NOMO-1 (cell line): ENCODE measurements around the gene TSEN15.
"Not testable (repeated sequence)": the region's sequence is repeated elsewhere in the genome, so short reads cannot be mapped to it uniquely, and the experiment has no call there.

Source experiments
- DNase-seq, 2 experiments: peaks; one replicate each; lab custom pipeline; 2025; ENCODE audit not compliant: unreplicated experiment in 2 of 2; lab: John Stamatoyannopoulos, UW

Gene TSEN15

DNA sequence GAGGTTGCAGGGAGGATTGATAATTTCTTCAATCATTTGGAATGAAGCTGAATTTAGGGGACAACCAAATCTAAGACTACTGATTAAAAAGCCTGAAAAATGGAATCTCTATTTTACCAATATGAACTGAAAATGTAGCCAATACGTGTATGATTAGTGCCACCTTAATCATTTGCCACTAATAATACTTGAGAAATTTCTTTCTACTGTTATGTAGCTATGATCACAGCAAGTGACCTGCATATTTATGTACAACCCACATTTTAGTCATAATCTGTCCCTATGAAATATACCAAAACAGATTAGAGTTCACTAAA is 20.5 kb upstream of the TSEN15 start:
- DNase-seq: no peak

DNA sequence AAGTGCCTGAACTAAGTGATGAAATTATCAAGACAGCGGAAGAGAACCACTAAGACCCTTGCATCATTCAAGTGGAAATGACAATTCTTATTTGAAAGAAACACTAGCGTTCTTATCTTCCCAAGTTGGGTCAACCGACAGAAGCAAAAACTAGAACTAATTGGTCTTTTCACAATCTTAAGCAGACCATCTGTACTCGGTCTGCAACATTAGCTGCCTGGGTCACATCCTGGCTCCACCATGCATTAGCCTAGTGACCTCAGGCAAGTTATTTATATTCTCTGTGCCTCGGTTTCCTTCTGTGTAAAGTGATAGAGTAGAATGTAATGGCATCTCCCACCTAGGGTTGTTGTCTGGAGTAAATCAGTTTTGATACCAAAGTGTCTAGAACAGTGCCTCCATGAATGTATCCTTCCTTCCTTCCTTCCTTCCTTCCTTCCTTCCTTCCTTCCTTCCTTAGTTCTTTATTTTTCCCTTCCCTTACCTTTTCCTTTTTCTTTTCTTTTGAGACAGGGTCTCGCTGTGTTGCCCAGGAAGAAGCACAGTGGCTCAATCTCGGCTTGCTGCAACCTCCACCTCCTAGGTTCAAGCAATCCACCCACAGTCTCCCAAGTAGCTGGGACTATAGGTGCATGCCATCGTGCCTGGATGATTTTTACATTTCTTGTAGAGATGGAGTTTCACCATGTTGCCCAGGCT is 20.0 kb upstream of the TSEN15 start:
- DNase-seq: no peak

DNA sequence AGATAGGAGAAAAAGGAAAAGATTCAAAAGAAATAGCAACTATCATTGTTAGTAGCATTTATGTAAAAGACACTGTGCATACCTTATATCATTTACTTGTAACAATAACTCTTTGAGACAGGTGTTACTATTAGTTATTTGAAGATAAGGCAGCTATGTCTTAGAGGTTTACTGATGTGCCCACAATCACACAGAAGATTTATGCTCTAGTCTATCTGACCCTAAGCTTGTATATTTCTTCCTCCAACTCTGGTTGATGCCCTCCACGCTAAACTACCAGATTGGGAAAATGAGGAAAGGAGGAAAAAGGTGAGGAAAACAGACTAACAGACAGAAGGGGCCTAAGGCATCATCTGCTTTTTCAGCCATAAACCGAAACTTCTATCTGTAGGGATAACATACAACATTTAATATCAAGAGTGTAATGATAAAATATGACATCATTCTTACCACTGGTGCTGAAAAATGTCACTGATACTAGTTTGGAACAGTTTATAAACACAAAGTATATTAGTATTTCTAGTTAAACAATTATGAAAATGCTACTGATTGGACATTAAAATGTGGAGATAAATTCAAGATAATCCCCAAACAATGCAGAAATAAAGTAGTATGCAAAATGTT is 19.1 kb upstream of the TSEN15 start:
- DNase-seq: no peak

DNA sequence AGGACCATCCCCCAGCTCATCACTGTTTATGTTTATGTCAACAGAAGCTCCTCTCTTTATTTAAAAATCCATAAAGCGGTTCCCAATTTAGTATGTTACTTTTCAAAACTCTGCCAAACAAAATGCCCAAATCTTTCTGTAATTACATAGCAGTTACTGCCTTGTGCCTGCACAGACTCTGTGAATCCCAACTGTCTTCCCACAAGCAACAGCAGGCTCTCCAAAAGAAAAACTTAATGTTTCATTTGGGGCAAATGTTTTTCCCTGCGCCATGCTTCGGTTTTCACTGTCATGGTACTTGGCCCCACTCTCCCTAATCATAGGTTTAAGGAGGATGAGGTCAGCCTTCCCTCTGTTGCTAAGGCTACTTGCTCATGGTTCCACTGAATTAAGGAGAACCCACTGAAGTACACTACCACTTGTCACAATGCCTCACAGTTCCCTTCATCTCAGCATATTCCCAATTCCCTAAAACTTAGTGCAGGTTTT is 18.6 kb upstream of the TSEN15 start:
- no peak for DNase-seq

DNA sequence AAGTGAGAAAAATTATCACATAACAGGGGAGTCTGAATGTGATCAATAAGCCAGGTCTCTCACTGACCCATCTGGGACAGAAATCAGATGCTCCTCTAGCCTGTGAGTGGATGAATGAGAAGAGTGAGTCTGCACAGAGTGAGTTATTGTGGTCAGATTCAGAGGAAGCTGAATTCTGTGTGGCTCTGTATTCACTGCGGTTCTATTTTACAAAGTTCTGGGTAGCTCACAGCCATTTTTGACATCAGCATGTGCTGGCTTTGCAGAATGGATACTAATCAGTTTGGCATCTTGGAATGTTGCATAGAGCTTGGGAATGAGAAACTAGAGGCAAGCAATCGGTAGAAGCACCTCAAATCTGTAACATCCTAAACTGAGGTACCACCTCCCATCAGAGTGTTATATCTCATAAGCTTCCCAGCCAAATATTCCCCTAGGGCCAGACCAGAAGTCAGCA is 17.8 kb upstream of the TSEN15 start:
- DNase-seq: no peak

DNA sequence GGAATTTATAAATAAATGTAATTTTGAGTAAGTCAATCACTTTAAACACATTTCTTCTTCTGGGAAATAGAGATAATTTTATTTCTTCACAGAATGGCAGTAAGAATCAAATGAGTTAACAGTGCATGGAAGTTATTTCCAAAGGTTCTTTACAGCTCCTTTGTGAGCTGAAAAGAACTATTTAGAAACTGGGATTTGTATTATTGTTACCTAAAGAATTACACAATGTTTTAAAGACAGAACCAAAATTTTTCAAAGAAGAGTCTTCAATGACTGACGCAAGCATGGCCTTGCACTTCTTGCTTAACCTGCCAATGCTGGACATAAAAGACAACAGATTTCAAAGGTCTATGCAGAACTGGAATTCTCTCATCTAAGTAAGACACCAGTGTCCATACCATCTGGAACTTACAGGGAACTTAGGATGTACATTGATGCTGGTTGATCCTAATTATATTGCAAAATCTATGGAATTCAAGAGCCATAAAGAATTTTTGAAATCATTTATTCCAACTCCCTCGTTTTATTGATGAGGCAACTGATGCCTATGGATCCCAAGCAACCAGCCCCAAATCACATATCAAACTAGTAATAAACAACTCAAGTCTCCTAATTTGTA is 16.7 kb upstream of the TSEN15 start:
- DNase-seq: no peak

DNA sequence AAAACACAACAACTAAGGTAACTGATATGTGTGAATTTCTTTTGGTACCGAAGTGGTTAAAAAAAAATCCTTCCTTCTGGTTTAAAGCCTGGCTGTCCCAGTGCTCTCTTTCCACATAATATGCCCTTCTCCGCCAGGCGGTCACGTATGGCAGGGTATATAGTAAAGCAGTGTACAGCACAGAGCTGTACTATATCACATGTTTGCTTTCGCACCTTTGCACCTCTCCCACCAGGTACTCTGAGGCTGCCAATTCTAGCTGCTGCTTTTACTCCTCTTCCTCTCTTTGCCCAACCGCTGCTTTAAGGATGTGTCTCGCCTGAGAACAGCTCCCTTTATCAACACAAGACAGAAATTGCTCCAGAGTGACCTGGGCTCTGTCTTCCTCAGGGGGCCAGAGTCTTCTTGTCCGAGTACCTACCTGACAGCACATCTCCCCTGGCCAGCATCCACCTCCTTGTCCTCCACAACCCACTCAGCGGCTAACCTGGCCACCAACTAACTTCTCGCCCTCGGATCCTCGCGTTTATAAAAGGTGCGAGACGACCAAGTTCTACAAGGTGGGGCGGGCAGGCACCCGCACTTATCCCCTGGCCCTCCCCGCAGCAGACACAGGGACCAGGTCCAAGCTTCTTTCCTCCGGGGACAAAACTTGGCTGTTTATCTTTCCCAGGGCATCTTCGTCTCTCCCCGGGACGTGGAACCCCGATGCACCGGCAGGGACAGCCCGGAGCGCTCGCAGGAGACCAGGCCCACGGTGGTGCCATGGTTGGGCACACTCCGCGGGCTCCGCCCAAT is 15.6 kb upstream of the TSEN15 start:
- DNase-seq: no peak

DNA sequence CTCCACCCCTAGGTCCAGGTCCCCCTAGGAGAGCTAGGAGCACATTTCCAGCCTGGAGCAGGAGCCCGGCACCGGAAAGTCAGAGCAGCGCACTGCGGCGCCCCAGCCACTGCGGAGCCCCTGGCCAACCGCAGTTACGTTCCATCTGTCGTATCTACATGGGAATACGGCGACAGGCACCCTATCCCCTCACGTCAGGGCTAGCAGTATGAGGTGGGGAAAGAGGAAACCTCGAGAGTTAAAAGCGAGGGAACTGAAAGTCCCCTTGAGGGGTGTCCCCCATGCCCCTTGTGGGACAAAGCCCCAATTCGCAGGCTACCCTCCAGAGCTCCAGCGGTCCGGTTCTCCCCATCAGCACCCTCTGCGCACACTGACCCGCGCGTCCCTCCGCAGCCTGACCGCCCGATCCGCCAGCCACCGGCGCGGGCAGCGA is 15.0 kb upstream of the TSEN15 start:
- no peak for DNase-seq

DNA sequence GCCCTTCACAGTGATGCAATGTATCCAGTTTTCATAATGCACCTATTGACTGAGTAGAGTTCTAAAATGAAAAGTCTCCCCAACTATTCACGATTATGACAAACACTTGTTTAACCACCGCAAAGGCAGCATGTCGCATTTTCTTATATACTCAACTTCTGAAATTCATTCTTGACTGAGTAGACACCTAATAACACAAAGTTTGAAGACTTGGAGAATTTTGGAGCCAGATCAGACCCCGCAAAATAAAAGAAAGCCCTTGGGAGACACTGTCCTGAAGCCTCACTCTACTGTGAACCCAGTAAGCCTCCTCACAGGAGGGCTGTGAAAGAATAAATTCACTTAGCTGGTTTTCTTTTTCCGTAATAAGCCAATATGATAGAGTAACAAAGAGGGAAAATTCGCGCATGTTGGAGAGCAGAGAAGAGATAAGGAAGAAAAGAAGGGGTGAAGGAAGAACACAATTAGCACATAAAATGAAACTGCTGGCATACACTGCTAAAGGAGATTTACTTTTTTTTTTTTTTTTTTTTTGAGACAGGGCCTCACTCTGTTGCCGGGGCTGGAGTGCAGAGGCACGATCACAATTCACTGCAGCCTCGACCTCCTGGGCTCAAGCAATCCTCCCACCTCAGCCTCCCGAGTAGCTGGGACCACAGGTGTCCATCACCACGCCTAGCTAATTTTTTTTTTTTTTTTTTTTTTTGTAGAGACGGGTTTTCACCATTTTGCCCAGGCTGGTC is 13.5 kb upstream of the TSEN15 start:
- no peak for DNase-seq

DNA sequence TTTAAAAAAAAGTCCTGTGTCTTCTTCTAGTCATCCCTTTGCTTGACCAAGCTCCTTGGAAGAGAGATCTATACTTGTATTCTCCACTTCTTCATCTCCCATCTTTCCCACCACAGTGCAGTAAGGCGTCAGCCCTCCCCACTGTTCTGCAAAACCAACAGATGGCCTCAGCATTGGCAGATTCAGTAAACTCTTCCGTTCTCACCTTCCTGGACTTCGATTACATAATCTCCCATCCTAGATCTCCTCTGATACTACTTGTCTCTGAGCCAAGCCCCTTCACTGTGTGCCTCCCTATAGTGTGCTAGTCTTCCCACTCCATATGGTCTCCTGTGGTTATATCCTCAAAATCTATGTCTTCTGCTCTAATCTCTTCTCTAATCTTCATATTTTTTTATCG is 12.4 kb upstream of the TSEN15 start:
- no peak for DNase-seq

DNA sequence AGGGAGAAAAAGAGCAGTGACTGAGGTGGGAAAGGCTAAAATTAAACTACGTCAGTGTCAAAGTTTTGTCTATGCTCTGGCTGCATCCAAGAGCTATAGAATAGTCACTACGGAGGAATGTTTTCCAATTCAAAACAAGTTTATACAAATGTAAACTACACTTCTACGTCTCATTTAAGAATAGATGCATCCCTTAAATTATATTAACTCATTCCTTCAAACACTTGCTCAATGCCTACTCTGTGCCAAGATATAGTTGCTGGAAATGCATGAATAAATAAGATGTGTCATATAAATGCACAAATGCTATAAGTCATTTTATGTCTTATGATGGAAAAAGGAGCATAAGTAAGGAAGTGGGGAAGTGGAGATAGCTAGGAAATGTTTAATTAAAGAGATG is 9.8 kb upstream of the TSEN15 start:
- no peak for DNase-seq

DNA sequence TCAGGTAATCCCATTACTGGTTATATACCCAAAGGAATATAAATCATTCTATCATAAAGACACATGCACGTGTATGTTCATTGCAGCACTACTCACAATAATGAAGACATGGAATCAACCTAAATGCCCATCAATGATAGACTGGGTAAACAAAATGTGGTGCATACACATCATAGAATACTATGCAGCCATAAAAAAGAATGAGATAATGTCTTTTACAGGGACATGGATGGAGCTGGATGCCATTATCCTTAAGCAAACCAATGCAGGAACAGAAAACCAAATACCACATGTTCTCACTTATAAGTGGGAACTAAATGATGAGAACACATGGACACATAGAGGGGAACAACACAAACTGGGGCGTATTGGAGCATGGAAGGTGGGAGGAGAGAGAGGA is 8.2 kb upstream of the TSEN15 start:
- not testable (repeated sequence) for DNase-seq

DNA sequence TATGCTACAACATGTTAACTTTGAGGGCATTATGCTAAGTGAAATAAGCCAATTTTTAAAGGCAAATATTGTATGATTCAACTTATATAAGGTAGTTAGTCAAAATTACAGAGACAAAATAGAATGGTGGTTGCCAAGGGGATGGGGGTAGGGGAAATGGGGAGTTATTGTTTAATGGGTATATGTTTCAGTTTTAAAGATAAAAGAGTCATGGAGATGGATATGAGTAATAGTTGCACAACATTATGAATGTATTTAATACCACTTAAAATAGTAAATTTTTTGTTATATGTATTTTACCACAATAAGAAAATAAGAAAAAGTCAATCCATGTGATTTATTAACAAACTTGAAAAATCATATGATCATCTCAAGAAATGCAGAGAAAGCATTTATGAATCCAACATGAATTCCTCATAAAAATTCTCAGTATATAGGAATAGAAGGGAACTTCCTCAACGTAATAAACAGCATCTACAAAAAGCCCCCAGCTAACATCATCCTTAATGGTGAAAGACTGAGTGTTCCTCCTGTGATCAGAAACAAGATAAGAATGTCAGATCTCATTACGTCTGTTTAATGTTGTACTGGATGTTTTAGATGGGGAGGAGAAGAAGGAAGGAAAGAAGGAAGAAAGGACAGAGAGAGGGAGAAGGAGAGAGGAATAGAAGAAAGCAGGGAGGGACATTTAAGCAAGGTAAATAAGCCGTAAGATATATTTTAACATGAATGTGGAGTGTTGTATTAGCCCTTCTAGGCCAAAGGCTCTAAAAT is 6.7 kb upstream of the TSEN15 start:
- no peak for DNase-seq

DNA sequence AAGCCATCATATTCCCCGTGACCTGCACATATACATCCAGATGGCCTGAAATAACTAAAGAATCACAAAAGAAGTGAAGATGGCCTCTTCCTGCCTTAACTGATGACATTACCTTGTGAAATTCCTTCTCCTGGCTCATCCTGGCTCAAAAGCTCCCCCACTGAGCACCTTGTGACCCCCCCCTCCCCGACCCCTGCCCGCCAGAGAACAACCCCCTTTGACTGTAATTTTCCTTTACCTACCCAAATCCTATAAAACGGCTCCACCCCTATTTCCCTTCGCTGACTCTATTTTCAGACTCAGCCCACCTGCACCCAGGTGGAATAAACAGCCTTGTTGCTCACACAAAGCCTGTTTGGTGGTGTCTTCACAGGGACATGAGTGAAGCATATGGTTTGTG is 4.0 kb upstream of the TSEN15 start:
- DNase-seq: not testable (repeated sequence)

DNA sequence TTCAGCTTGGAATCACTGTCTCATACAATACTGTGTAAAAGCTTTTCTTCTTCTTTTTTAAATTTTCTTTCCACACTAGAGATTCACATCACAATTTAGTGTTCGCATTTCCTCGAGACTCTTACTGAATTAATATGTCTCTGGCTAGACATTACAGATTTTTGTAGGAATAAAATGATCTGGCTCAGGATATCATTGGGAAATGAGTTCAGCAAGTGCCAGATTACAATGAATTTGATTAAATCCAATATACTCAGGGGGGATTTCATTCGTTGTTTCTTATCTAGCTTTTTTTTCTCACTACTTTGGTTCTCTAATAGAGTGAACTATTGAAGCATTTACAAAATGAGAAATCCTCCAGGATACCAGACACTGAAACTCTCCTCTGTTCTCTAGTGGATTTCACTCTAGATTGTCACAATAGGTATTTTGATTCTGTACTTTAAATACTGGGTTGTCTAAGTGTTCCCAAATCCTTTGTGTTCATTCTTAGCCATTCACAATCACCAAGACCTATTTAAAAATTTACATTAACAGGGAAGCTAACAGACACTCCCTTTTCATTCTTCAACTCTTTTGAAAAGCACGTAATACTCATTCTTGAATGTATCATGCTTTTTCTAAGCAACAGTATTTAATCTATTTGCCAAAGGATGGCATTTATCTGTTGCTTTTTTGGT is 2.8 kb upstream of the TSEN15 start:
- no peak for DNase-seq

DNA sequence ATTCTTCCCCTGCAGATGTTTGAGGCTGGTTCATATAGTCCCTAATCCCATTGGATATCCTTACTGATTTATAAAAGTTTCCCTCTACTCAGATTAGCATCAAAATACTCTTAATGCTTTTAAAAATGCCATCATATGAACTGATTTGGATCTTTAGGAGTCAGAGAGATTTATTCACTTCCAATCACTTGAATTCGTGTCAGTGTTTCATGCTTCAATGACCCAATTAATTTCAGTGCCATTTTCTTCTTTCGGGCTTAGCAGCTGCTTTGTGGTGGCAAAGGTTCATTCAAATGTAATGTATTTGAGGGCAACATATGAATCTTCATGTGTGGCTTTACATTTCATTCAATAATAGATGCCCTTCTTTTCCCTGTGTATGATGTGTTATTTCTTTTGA is 2.2 kb upstream of the TSEN15 start:
- no peak for DNase-seq

DNA sequence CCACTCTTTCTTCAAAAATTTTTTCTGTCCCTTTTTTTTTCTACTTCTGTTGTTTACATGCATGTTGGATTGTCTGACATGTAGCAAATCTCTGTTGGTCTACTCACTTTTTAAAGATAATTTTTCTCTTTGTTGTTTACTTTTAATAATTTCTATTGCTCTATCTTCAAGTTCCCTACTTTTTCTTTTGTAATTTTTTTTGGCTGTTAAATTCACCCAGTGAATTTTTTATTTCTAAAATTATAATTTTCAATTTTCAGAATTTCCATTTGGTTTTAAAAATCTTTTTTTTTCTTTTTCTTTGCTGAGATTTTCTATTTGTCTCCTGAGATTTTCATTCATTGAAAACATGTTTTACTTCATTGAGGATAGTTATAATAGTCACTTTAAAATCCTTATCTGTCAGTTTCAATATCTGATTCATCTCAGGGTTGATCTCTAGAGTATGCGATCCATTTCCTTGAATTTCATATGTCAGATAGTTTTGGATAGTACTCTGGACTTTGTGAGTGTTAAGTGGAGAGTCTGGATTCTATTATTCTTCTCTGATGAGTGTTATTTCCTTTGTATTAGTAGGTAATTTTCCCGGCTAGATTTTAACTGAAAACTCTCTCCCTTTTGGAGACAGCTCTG is 1.6 kb upstream of the TSEN15 start:
- no peak for DNase-seq

DNA sequence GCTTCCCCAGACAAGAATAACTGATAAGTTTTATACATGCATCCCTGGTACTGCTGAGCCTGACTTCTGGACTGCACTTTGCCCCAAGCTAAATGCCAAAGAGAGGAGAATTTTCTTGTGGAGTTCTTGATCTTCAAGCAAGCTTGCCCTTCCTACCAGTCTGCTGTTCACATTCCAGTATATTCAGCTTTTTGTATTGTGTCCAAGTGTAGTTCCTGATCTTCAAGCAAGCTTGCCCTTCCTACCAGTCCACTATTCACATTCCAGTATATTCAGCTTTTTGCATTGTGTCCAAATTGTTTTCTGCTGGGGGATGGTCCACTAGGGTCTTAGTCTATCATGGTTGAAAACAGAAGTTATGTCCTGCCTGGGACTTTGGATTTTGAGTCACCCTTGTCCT is 894 bp upstream of the TSEN15 start:
- DNase-seq: no peak

DNA sequence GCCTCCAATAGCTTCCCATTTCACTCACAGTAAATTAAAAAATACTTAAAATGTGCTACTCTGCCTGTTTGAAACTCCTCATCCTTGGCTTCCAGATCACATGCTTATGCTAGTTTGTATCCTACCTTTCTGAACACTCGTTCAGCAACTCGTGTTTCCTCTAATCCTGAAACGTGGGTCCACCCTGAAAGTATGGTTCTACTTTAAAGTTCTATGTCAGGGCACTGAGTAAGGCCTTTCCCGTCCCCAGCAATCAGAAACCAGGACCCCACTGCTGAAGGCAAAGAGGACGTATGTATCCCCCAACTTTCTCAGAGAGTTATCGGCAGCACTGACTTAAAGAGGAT is 419 bp upstream of the TSEN15 start:
- DNase-seq: no peak
